ENCODE results near the gene UBA6. TPM values are rescaled to one million over a fixed set of nuclear protein-coding genes. Genes with fewer than 3 reads are reported as not detected.

The UBA6 gene
- total RNA-seq, 2 donors from 2014 or later: 12.5 to 13.7 TPM

GRCh38 chr4:67701517-67701850 lies 529 bp upstream of the UBA6 start:
- Histone ChIP-seq H3K9me3 (no peaks in the 10 kb centered on the region), H3K36me3 (replicated peaks in 1 of 2; ENCODE audit: insufficient read depth in 1 of 2, low read depth in 2 of 2) (no peaks in the 10 kb centered on the region), H3K4me1 (peaks cover 21% of the 10 kb centered on the region), H3K4me3 (peak overlapping the region; percentile 18 to 81), H3K27ac (peak overlapping the region; percentile 1 to 95 (median 71)), H3K27me3 (no peaks in the 10 kb centered on the region)
- no peak for DNase-seq
- WGBS, 2 donors: 2 to 3% methylated on average over 4 of the region's 4 CpGs
- no peak for ATAC-seq
- TF ChIP-seq CTCF (IDR thresholded peaks at IDR 0.05) (no peak), POLR2A (IDR thresholded peaks at IDR 0.05) (no peak)
- intact Hi-C loops (cut with DNase I): no loop called here

- H3K9me3 ChIP-seq: no peaks in the 10 kb centered on the region
- DNase-seq: no peak
- no peaks in the 10 kb centered on the region for H3K27me3 ChIP-seq
- 7 to 15% methylated on average over 11 of the region's 11 CpGs for WGBS, 2 donors
- no peak for TF ChIP-seq CTCF (IDR thresholded peaks at IDR 0.05)
- no peak for TF ChIP-seq POLR2A (IDR thresholded peaks at IDR 0.05)
- H3K4me3 ChIP-seq: peak overlapping the region; percentile 75 to 81
- H3K27ac ChIP-seq: peak overlapping the region; percentile 66 to 95 (median 86)
- H3K36me3 ChIP-seq (replicated peaks in 1 of 2; ENCODE audit: insufficient read depth in 1 of 2, low read depth in 2 of 2): no peaks in the 10 kb centered on the region
- ATAC-seq: peak; percentile 1
- peaks cover 21% of the 10 kb centered on the region for H3K4me1 ChIP-seq
- intact Hi-C loops (cut with DNase I): no loop called here
These were observed 728 bp downstream of the UBA6 start for GRCh38 chr4:67700116-67700737.

- H3K27ac ChIP-seq: peak overlapping the region in 2 of 4 donors; percentile 82 to 95
- no peak overlapping the region for H3K4me3 ChIP-seq
- WGBS, 2 donors: 89 to 97% methylated on average over 18 of the region's 18 CpGs
- intact Hi-C loops (cut with DNase I): no loop called here
- no peak for TF ChIP-seq POLR2A (IDR thresholded peaks at IDR 0.05)
- TF ChIP-seq CTCF (IDR thresholded peaks at IDR 0.05): no peak
- ATAC-seq (no peak), DNase-seq (no peak)
- no peaks in the 10 kb centered on the region for H3K36me3 ChIP-seq (replicated peaks in 1 of 2; ENCODE audit: insufficient read depth in 1 of 2, low read depth in 2 of 2)
- no peaks in the 10 kb centered on the region for H3K9me3 ChIP-seq
- H3K4me1 ChIP-seq: peaks cover 21% of the 10 kb centered on the region
- H3K27me3 ChIP-seq: no peaks in the 10 kb centered on the region
These were observed 1.4 kb downstream of the UBA6 start for GRCh38 chr4:67699603-67700002.

GRCh38 chr4:67697860-67698687 lies 2.9 kb downstream of the UBA6 start:
- TF ChIP-seq POLR2A (IDR thresholded peaks at IDR 0.05) (no peak), CTCF (IDR thresholded peaks at IDR 0.05) (no peak)
- intact Hi-C loops (cut with DNase I): no loop called here
- 77 to 84% methylated on average over 7 of the region's 7 CpGs for WGBS, 2 donors
- Histone ChIP-seq H3K36me3 (replicated peaks in 1 of 2; ENCODE audit: insufficient read depth in 1 of 2, low read depth in 2 of 2) (no peaks in the 10 kb centered on the region), H3K27ac (no peak overlapping the region), H3K4me1 (peaks cover 21% of the 10 kb centered on the region), H3K27me3 (no peaks in the 10 kb centered on the region), H3K9me3 (no peaks in the 10 kb centered on the region), H3K4me3 (no peak overlapping the region)
- no peak for ATAC-seq
- no peak for DNase-seq
